Eye (tissue), 1 donor: ENCODE data around the gene GPR15.
"Not testable (repeated sequence)": the region's sequence is repeated elsewhere in the genome, so short reads cannot be mapped to it uniquely, and the experiment has no call there.

ENCODE experiments used
- DNase-seq: peaks from one replicate; pipeline ENCODE4 v3.0.0-alpha.2; 2015

The GPR15 gene

DNA sequence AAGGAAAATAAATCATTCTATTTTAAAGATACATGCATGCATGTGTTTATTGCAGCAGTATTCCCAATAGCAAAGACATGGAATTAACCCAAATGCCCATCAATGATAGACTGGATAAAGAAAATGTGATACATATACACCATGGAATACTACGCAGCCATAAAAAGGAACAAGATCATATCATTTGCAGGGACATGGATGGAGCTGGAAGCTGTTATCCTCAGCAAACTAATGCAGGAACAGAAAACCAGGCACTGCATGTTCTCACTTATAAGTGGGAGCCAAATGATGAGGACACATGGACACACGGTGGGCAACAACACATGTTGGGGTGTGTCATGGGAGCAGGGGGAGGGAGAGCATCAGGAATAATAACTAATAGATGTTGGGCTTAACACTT, 28.0 kb downstream of the GPR15 start:
- DNase-seq, result not testable (repeated sequence)

DNA sequence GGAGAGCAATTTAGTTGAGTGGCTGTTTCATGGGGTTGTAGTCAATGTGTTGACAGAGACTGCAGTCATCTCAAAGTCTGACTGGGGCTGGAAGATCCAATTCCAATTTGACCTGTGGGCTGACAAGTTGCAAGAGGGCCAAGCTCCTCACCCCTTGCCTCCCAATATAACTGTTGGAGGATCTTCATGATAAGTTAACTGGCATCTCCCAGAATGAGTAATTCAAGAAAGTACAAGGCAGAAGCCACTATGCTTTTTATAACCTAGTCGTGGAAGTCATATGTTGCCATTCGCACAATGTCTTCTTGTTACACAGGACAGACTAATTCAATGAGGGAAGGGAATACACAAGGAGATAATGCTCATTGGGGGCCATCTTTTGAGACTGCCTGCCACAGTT, 29.1 kb downstream of the GPR15 start:
- DNase-seq, result no peak

DNA sequence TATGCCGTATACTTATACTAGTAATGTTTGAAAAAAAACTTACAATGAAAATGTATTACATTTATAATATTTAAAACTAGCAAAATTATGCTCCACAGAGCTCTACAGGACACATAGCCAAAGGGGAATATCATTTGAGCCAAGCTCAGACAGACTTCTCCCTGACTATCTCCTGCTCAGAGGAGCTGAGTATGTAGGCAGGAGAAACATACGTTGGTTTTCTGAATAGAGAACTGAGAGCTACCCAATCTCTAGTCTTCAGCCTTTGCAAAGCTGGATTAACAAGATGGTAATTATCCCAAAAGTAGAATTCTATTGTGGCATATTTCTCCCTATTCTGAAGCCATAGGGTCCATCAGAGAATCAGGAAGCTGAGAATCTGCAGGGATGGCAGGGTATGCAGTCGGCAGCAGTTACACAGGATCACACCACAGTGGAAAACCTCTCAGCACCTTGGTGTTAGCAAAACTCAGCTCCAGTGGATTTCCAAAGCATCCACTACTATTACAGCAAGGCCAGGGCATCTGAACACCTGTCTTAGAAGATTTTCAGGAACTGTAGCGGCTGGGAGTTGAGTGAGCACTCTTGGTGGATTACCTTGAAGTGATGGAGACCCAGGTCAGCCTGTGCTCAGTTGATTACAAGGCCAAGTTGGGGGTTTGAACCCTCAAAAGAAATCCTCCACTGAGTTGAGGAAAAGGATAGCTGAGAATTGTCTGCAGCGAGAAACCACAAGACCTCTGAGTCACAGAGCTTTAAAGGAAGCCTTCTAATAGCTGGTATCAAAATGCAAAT, 30.1 kb downstream of the GPR15 start:
- no peak for DNase-seq

DNA sequence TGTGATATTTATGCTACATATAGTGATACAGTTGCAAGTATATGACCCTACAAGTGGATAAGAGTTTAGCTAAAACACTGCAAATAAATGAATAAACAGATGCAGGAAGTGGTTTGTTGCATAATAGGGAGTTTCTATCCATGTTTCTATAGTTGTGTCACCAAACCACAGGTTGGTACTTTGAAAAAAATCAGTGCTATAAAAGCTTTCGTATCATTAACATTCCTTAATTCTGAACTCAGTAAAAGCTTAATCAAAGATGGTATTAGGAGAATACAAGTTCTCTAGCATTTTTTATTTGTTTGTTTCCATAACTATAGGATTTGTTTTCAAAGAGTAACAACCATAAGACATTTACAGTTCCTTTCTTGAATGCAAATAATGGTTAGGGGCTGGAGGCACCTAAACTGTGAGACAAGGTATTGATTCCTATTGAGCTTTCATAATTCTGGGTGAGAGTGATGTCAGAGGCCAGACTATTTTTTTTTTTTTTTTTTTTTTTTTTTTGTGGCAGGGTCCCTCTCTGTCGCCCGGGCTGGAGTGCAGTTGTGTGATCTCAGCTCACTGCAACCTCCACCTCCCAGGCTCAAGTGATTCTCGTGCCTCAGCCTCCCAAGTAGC, 32.0 kb downstream of the GPR15 start:
- DNase-seq, result no peak

DNA sequence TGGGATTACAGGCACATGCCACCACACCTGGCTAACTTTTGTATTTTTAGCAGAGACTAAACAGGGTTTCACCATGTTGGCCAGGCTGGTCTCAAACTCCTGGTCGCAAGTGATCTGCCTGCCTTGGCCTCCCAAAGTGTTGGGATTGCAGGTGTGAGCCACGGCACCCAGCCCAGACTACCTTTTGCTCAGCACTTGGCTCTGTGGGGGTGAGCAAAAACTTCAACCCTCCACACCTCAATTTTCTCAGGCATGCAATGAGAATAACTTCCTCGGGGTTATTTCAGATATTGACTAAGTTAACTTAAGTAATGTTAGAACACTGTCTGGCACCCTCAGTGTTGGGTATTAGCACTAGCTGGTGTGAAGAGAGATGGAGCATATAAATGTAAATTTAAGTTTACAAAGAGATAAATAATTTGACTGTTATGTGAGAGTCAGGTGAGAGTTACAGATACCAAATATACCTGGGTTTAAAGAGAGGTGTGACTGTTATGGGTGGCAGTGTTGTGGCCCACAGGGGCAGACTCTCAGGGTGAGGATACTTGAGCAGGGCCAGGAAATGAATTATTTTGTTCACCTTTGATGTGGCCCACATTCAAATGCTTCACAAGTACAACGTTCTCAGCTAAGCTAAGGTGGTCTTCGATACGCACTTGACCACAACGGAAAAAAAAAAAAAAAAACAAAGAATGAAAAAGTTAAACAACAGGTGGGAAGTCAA, 32.7 kb downstream of the GPR15 start:
- DNase-seq, result no peak

DNA sequence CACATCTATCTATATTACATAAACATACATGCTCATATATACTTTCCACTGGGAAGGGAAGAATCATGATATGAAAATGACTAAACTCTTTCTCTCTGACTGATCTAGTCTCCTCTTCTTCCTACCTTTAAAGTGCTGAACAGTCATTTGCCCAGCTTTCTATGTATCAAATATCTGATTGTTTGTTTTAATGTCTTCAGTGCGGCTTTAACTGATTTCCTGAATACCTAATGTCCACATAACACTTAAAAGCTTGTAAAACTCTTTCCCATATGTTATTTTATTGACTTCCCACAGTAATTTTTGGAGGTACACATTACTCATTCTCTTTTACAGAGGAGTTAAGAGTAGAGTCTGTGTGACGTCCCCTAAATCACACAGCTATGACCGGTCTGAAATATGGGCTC, 33.5 kb downstream of the GPR15 start:
- DNase-seq, result no peak

DNA sequence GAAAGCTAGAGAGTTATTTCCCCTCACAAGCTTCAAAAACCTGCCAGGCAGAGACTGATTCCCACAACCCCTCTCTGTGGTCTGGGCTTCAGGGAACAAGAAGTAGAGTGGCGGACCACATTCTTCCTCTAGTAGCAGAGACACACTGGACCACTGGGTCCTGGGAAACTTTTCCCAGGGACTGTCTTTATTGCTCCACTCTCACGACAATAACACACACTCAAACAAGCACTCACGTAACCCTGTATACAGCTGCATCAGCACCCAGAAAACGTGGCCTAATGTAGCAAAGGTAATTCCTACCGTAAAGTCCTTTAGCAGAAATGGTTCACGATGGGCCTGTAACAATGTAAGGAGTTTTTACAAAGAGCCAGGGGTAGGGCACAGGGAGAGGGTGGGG, 34.1 kb downstream of the GPR15 start:
- DNase-seq, result no peak

DNA sequence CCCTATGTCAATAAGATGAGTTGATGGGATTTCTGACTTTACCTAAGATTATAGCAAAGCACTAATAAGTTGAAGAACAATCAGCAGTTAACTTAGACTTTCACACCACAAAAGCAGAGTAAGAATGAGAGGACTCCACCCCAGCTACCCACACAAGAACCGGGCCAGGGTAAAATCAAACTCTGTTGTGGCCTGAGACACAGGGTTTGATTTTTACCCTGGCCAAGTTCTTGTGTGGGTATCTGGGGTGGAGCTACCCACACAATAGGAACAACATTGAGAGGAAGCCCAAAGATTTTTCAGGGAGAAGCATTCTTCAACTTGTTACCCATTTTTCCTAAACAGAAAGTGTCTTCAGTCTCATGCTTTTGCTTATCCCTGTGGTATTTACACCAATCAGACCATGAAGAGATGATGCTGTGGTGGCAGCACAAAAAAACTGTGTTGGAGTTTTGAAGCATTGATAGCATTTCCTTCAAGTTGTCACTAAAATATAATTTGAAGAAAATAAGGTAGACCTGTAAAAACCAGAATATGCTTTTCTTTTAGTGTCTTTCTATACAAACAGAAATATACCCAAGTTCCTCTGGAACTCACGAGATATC, 36.0 kb downstream of the GPR15 start:
- no peak for DNase-seq

DNA sequence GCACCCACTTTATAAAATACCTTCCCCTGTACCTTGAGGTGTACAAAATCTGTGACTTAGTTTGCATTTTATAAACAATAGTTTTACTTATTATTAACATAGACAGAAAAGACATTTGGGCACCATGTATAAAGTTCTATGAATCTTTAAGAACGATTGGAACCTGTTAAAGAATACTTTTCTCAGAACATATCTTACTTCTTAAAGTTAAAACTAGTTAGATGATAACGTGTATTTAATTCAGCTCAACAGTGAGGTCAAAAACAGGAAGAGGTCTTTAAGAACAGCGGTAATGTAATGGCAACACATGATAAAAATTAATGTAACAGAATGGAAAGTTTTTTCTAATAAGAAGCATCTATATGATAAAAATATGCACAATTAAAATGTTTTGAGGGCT, 36.6 kb downstream of the GPR15 start:
- DNase-seq, result no peak

DNA sequence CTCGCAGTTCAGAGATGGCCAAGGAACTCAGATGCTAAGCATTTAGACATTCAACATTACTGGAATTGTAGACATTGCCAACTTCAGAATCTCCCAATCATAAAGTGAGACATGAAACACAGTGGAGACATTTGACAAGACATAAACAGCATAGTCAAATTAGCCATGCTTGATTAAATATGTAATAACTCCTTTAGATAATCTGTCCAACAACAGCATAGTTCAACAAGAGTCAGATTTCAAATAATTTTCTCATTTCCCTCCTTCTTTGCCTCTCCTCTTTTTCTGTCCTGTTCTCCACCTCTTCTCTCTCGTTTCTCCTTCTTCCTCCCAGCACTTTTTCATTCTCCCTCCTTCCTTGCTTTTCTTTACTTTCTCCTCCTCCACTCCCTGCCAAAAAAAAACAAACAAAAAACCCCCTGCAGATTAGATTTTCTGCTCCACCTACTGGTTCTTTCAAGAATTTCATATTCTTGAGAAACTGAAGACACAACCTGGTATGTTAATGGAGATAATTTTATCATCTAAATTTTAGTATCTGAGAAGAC, 41.5 kb downstream of the GPR15 start:
- peak; percentile 19 for DNase-seq

DNA sequence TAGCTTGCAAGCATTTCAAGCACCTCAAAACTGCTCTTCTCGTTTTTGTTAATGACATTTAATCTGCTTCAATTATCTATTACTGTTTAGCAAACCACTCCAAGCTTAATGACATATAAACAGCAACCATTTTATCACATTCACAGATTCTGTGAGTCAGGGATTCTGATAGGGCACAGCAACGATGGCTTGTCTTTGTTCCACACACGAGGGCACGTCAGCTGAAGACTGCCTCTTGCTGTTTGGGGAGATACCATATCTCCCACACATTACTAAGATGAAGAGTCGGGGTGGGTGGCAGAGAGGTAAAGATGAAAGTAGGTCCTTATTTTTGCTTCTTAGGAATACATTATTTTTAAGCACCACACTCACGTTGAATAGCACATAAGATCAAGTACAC, 42.4 kb downstream of the GPR15 start:
- DNase-seq, result no peak

DNA sequence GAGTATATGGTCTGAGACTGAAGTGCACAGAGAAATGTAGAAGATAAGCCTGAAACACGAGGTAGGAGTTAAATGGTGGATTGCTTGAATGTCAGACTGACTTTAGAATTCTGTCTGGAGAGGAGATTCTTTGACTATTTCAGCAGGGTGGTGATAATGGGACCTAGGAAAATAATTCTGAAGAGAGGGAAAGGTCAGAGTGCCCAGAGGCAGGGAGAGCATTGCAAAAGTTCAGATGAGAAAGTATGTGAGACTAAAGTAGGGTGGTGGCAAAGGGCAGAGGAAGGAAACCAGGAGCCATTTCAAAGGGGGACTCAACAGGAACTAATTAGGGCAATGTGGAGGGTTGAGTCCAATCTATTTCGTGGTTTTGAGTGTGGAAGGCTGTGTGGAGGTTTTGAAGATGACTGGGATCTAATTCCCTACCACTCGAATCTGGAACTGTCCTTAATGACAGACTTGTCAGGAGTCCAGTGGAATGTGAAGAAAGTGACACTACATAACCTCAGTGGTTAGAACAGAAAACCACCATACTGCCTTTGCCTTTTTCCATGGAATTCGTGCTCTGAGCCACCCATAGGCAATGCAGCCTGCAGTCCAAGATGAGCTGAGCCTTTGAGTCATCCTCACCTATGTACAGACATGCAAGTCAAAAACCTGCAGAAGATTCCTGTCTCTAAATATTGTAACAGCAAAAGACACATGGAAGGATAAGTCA, 45.6 kb downstream of the GPR15 start:
- no peak for DNase-seq

DNA sequence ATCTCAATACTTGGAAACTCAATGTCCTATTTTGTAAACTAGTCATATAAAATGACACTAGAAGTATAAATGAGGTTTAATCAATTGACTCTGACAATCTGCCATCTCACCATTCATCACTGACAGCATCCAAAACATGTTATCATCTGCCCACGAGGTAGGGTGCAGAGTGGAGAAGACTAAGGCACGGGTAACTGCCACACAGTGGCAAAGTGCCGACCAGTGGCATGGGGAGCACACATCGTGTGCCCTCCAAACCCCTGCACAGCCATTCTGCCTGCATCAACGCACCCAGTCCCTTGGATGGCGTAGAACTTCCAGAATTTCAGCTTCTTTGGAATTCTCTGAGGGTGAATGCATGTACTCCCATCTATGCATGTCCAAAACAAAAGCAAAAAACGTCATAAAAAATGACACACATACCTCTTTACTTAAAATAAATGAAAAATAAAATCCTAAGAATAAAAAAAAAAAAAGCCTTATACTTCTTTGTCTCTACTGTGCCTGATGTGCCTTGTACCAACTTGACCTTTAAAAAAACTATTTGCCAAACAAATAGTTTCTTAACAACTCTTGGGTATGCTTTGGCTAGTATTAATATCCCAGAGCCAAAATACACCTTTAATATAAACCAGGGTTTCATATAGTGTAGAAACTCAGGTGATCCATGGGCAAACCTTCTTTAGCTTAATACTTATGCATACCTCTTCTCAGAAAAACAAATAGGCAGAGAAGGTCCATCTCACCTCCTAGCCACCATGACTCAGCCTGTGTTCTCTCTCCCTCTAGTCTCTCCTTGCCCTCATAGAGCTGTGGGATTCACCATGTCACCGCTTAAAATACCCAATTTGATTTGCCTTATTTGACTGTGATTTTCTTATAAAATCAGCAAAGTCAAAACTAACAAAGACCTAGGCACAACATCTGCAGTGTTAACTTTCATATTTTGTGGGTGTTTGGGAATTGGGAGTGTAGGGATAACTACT, 48.9 kb downstream of the GPR15 start:
- DNase-seq, result no peak

DNA sequence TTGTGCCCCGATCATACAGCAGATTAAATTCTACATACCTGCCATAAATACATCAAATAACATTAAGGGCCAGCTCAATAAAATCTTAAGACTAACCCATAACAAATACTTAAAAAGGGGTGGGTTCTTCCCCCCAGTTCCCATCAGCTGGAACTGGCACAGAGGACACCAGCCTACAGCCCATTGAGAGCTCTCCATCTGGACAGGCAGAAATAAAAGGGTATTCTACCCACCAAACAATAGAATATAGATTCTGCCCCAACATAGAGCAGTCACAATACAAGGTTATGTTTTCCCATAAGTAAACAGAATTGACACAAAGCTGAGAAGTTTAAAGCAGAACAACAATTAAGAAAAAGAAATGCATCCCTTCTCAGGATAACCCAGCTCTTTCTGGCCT, 49.7 kb downstream of the GPR15 start:
- no peak for DNase-seq

DNA sequence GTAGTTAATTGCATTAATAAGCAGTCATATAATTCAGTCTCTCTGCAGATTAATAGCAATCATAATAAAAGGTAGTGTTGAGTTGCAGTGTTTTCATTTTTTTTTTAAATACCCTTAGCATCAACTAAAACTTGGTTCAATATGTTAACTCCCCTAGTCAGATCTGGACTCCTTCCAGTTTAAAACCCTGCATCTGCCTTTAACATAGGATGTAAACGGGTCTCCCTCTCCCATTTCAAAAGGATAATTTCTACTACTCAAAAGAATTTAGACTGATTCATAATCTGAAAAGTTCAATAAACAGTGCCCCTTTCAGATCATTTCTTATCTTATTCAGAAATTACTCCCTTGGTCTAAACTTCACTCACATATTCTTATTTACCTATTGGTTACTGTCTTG, 50.3 kb downstream of the GPR15 start:
- DNase-seq, result no peak

DNA sequence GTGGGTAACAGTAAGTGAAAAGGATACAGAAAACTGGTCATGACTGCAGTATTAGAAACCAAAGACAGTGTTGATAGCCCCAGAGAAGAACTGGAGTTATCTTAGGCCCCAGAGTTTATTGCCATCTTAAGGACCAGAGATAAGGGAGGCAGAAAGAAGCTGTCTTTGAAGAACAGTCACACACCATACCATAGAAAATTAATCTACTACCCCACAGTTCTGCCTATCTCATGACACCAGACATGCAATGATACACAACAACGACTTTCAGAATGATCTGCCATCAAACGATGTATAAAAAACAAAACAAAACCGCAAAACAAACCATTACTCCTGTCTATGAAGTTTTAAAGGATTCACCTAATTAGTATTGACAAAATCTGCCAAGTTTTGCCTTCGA, 52.0 kb downstream of the GPR15 start:
- DNase-seq, result no peak
